Skin epidermis (tissue), 12 donors: ENCODE measurements around the gene TMEM151A.
"Not testable (repeated sequence)": the region's sequence is repeated elsewhere in the genome, so short reads cannot be mapped to it uniquely, and the experiment has no call there.

Source experiments
- H3K27ac ChIP-seq, 21 experiments: fragments of 200-600 bp; sonication (generic) in 11 of 21; one replicate each; pipeline ENCODE4 v1.5.0; 2020; ENCODE audit warnings: mild to moderate bottlenecking in 3 of 21, inconsistent platforms in 2 of 21, moderate library complexity in 2 of 21
- H3K4me3 ChIP-seq, 7 experiments: fragments of 200-600 bp; sonication (generic) in 2 of 7; one replicate each; pipeline ENCODE4 v1.5.0; 2020; ENCODE audit warnings: inconsistent platforms in 2 of 7, mild to moderate bottlenecking in 2 of 7, moderate library complexity in 1 of 7

TMEM151A gene

GRCh38 chr11:66293777-66294625 is 2.3 kb downstream of the TMEM151A start:
- H3K27ac ChIP-seq: no peak overlapping the region
- H3K4me3 ChIP-seq: no peak overlapping the region

DNA sequence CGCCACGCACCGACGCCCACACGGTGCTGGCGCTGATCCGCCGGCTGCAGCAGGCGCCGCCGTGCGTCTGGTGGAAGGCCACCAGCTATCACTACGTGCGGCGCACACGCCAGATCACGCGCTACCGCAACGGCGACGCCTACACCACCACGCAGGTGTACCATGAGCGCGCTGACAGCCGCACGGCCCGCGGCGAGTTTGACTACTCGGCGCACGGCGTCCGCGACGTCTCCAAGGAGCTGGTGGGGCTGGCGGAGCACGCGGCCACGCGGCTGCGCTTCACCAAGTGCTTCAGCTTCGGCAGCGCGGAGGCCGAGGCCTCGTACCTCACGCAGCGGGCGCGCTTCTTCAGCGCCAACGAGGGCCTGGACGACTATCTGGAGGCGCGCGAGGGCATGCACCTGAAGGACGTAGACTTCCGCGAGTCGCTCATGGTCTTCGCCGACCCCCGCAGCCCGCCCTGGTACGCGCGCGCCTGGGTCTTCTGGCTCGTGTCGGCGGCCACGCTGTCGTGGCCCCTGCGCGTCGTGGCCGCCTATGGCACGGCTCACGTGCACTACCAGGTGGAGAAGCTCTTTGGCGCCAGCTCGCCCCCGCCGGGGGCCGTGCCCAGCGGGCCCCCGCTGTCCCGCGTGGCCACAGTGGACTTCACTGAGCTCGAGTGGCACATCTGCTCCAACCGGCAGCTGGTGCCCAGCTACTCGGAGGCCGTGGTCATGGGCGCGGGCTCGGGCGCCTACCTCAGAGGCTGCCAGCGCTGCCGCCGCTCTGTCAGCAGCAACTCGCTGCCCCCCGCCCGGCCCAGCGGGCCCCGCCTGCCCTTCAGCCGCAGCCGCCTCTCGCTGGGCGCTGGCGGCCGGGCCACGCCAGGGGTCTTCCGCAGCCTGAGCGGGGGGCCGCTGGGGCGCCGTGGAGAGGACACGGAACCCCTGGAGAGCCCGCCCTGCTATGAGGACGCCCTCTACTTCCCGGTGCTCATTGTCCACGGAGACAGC is 3.2 kb downstream of the TMEM151A start:
- H3K4me3 ChIP-seq: no peak overlapping the region
- no peak overlapping the region for H3K27ac ChIP-seq

DNA sequence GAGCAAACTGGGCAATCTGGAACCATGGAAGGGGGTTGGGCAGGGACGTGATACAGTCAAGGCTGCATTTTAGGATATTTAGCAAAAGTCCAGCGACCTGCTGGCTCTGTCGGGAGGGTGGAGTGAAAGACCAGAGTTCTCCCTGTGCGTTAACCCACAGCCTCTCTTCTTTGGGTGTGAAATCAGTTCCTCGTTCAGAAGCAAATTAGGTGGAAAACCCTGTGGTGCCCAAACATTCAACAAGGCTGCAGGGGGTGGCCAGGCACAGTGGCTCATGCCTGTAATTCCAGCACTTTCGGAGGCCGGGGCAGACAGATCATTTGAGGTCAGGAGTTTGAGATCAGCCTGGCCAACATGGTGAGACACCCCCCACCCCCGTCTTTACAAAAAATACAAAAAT is 5.9 kb downstream of the TMEM151A start:
- no peak overlapping the region for H3K27ac ChIP-seq

DNA sequence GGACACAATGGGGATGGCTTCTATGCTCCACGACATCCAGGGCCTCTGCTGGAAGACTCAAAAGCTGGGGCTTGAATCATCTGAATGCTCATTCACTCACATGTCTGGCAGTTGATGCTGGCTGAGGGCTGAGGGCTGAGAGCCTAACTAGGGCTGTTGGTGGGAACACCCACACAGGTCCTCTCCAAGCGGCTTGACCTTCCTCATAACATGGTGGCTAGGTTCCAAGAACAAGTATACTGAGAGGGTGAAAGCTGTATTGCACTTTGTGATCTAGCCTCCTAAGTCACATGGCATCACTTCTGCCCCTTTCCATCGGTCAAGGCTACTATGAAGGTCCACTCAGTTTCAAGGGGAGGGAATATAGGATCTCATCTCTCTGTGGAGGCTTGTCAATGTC is 7.5 kb downstream of the TMEM151A start:
- H3K4me3 ChIP-seq: no peak overlapping the region
- no peak overlapping the region for H3K27ac ChIP-seq

More for the DNA sequence above, 5.9 kb downstream of the TMEM151A start:
- H3K4me3 ChIP-seq: no peak overlapping the region

GRCh38 chr11:66302656-66303055 is 11.0 kb downstream of the TMEM151A start:
- Histone ChIP-seq H3K4me3 (no peak overlapping the region), H3K27ac (no peak overlapping the region)

DNA sequence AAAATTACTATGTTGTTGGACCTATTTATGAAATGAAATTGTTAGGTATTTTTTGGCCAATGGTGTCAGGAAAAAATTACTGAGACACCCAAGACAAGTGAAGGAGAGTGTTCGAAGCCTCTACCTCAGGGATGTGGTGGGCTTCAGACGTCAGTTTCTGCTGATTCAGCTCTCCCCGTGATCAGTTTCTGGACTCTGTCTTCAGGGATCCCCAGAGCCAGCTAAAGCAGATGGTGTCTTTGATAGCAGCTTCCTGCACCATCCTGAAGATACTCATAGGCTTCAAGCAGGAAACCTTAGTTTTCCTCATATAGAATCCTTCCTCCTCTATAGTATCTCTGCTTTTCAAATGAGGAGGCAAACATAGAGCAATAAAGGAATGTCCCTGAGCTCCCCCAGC is 17.8 kb downstream of the TMEM151A start:
- H3K27ac ChIP-seq: no peak overlapping the region
- no peak overlapping the region for H3K4me3 ChIP-seq

- Histone ChIP-seq H3K4me3 (no peak overlapping the region), H3K27ac (no peak overlapping the region)
These were observed 18.6 kb downstream of the TMEM151A start for GRCh38 chr11:66310324-66310723.

DNA sequence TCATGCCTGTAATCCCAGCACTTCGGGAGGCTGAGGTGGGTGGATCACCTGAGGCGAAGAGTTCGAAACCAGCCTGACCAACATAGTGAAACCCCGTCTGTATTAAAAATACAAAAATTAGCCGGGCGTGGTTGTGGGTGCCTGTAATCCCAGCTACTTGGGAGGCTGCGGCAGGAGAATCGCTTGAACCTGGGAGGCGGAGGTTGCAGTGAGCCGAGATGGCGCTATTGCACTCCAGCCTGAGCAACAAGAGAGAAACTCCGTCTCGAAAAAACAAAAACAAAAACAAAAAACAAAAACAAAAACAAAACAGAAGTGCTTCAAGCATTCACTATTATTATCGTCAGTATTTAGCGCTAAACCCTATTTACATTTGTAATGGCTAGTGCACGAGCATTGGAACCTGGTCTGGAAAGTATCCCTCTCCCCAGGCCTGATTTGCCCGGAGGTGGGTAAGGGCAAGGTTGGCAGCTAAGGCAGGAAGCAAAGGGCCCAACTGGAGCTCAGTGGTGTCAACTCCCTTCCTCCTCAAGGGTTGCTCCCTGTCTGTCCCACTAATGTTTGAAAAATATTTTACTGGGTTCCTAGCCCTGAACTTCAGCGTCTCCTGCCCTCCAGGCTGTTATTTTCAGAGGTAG is 19.2 kb downstream of the TMEM151A start:
- H3K27ac ChIP-seq: peak overlapping the region in 4 of 21 experiments; percentile 35 to 82 (median 74)
- not testable (repeated sequence) for H3K4me3 ChIP-seq

GRCh38 chr11:66311470-66311964 is 19.8 kb downstream of the TMEM151A start:
- Histone ChIP-seq H3K4me3 (peak overlapping the region; percentile 25 to 49 (median 41)), H3K27ac (peak overlapping the region in 16 of 21 experiments; percentile 10 to 87 (median 74))

GRCh38 chr11:66311965-66312548 is 20.4 kb downstream of the TMEM151A start:
- peak overlapping the region in 19 of 21 experiments; percentile 10 to 87 (median 72) for H3K27ac ChIP-seq

DNA sequence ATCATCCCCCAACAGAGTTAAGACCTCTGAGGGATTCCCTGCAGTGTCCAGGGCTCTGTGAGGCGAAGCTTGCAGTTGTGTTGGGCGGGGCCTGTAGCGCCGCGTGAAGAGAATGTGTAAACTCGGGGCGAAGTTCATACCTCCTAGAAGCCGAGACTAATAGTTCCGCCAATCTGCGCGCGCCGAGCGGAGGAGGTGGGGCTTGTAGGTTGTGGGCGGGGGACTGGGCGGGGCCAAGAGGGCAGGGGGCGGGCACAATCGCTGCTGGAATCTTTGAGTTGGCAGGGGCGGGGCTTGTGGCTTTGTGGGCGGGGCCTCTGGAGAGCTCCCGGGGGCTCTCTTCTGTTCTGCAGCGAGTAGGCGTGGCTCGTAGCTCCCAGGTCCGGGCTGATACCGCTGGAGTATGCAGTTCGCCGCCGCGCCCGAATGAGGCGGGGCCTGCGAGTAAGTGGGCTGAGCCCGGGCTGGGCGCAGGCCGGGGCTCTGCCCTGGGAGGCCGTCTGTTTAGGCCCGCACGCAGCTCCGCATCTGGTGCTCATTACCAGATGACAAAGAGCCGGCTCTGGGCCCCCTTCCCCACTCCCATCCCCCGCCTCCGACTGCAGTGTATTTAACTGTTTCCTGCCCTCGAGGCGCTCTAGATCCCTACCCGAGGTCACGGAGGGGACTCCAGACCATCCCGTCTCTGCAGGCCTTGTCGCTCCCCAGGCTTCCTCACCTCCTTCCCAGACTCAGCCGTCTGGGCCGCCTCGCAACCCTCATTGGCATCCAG is 21.0 kb downstream of the TMEM151A start:
- peak overlapping the region; percentile 39 to 49 (median 41) for H3K4me3 ChIP-seq
- H3K27ac ChIP-seq: peak overlapping the region in 20 of 21 experiments; percentile 61 to 87 (median 79)

More at GRCh38 chr11:66311965-66312548, 20.4 kb downstream of the TMEM151A start:
- peak overlapping the region; percentile 25 to 49 (median 41) for H3K4me3 ChIP-seq

GRCh38 chr11:66313321-66314185 is 21.9 kb downstream of the TMEM151A start:
- peak overlapping the region; percentile 31 to 49 (median 40) for H3K4me3 ChIP-seq

DNA sequence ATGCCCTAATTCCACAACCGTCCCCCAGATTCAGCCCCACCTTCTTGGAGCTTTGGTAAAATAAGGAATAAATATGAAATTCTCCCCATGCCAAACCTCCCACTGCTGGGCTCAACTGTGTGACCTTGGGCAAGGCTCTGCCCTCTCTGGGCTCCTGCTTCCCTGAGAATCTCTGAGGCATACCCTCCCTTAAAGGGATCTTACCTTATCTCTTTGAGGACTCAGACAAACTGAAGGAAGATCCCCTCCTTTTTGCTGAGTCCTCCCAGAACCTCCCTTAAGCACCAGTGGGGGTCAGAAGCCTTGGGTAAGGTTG is 22.4 kb downstream of the TMEM151A start:
- H3K4me3 ChIP-seq: peak overlapping the region; percentile 31 to 49 (median 40)
- peak overlapping the region in 19 of 21 experiments; percentile 61 to 87 (median 80) for H3K27ac ChIP-seq

More at GRCh38 chr11:66313321-66314185, 21.9 kb downstream of the TMEM151A start:
- peak overlapping the region in 20 of 21 experiments; percentile 61 to 87 (median 79) for H3K27ac ChIP-seq

DNA sequence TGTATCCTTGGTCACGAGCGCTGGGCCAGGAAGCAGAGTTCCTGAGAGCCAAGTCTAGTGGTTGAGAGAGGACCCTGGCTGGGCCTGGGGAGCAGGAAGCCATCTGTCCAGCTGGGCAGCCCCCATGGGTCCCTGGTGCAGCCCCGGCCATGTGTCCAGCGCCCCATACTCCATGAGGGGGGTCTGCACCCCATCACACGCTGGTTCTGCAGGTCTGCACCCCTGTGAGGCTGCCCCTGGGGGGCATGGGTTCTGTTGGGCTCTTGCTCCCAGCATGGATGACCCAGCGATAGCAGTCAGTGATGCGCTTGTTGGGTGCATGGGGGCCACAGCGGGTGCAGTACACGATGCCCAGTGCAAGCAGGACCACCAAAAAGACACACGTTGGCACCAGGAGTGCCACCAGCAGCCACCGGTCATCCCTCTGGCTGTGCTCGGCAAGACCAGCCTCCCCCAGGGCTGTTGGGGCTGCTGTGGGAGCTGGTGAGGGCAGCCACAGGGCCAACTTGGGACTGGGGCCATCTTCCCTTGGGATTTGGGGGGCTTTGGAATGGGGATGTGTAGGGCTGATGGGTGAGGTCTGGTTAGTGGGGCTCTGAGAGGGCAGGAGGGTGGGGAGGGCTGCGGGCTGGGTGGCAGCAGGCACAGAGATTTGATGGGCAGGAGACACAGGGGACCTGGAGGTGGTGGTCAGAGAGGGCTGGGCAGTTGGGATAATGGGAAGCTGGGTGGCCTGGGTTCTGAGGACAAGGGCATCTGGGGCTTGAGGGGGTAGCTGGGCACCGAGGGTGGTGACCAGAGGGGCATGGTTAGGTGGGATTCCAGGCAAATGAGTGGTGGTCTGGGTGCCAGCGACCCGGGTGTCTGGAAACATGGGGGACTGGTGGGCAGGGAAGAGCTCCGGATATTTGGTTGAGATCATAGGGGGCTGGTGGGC is 23.1 kb downstream of the TMEM151A start:
- H3K27ac ChIP-seq: peak overlapping the region in 19 of 21 experiments; percentile 31 to 87 (median 78)
- H3K4me3 ChIP-seq: peak overlapping the region; percentile 31 to 49 (median 40)

GRCh38 chr11:66315498-66315885 is 23.8 kb downstream of the TMEM151A start:
- H3K27ac ChIP-seq: peak overlapping the region in 18 of 21 experiments; percentile 31 to 87 (median 79)
- peak overlapping the region; percentile 31 to 49 (median 40) for H3K4me3 ChIP-seq
